Caco-2 (cell line): ENCODE measurements around the gene ATE1. TPM values are rescaled to one million over a fixed set of nuclear protein-coding genes. Genes with fewer than 3 reads are reported as not detected.

Source experiments
- BruUV-seq: library from RNA; stranded (reverse); fragments of 400-500 nt; replicated peaks from 2 replicates; lab custom pipeline; 2021; lab: Mats Ljungman, UMichigan
- CTCF ChIA-PET: fragments of 300-600 bp; sonication (Branson Sonifier 250); formaldehyde crosslinking; loops from one replicate; lab custom pipeline; 2022; ENCODE audit warnings: antibody characterized with exemption; lab: Charles Lee
- POLR2A ChIA-PET: fragments of 300-600 bp; sonication (Branson Sonifier 250); formaldehyde crosslinking; loops from one replicate; lab custom pipeline; 2022; ENCODE audit warnings: antibody characterized with exemption; lab: Charles Lee
- DNase-seq, 2 experiments: peaks; one replicate each; pipeline versions ENCODE4 v3.0.0 to v3.0.0-alpha.2; 2020 to 2022
- H3K27me3 ChIP-seq: replicated peaks from 2 replicates; pipeline ENCODE4 v1.6.0; 2011; ENCODE audit warnings: low read length; ENCODE audit not compliant: control insufficient read depth, insufficient read depth
- H3K36me3 ChIP-seq: 2 replicates; pipeline ENCODE4 v1.5.1; 2011; ENCODE audit warnings: low read length; ENCODE audit not compliant: control insufficient read depth, insufficient read depth
- H3K4me1 ChIP-seq: fragments of 250-450 bp; sonication (Bioruptor Pico); 2 replicates; pipeline ENCODE4 v1.5.1; 2020; ENCODE audit warnings: mild to moderate bottlenecking
- H3K4me3 ChIP-seq: 2 replicates; pipeline ENCODE4 v1.5.1; 2011; ENCODE audit warnings: low read depth, mild to moderate bottlenecking, control low read depth, low read length
- H3K9me3 ChIP-seq: fragments of 250-450 bp; sonication (Bioruptor Pico); 2 replicates; pipeline ENCODE4 v1.5.1; 2020; ENCODE audit warnings: mild to moderate bottlenecking, moderate library complexity
- H3K27ac Mint-ChIP-seq: one replicate; pipeline ENCODE4 v1.8.0; 2022; ENCODE audit warnings: mixed read lengths; ENCODE audit not compliant: unreplicated experiment
- H3K27me3 Mint-ChIP-seq: one replicate; pipeline ENCODE4 v1.8.0; 2022; ENCODE audit warnings: mixed read lengths; ENCODE audit not compliant: insufficient read depth, unreplicated experiment
- H3K36me3 Mint-ChIP-seq: one replicate; pipeline ENCODE4 v1.8.0; 2022; ENCODE audit warnings: mild to moderate bottlenecking, mixed read lengths; ENCODE audit not compliant: insufficient read depth, unreplicated experiment
- H3K4me1 Mint-ChIP-seq: one replicate; pipeline ENCODE4 v1.8.0; 2022; ENCODE audit warnings: low read depth, mixed read lengths; ENCODE audit not compliant: unreplicated experiment
- H3K4me3 Mint-ChIP-seq: one replicate; pipeline ENCODE4 v1.8.0; 2022; ENCODE audit warnings: mild to moderate bottlenecking, moderate library complexity, mixed read lengths; ENCODE audit not compliant: unreplicated experiment
- H3K9me3 Mint-ChIP-seq: one replicate; pipeline ENCODE4 v1.8.0; 2022; ENCODE audit warnings: mixed read lengths; ENCODE audit not compliant: unreplicated experiment
- intact Hi-C: fragments of 100-400 bp; cut with micrococcal nuclease; formaldehyde crosslinking; loops from one replicate; pipeline ENCODE4 v1.10.0; 2022; ENCODE audit not compliant: unreplicated experiment
- total RNA-seq: library from RNA; stranded (reverse); gene quantifications from 2 replicates; pipeline ENCODE4 v1.2.3, GENCODE V29; 2022
- TF ChIP-seq, protein P1 (sequence below), 2 experiments: fragments of 200-600 bp in 1 of 2; IDR thresholded peaks; 1 replicate in 1 of 2; 2 replicates in 1 of 2; pipeline versions ENCODE4 v1.5.1 to v1.8.0; 2011 to 2022; ENCODE audit warnings: antibody characterized with exemption in 1 of 2, control low read depth in 1 of 2, inconsistent platforms in 1 of 2, low read depth in 1 of 2, low read length in 1 of 2, mild to moderate bottlenecking in 1 of 2, moderate library complexity in 1 of 2; ENCODE audit not compliant: insufficient read depth in 1 of 2, severe bottlenecking in 1 of 2, unreplicated experiment in 1 of 2

Gene ATE1
- total RNA-seq, 1 experiment from 2014 or later: 75.2 TPM

DNA sequence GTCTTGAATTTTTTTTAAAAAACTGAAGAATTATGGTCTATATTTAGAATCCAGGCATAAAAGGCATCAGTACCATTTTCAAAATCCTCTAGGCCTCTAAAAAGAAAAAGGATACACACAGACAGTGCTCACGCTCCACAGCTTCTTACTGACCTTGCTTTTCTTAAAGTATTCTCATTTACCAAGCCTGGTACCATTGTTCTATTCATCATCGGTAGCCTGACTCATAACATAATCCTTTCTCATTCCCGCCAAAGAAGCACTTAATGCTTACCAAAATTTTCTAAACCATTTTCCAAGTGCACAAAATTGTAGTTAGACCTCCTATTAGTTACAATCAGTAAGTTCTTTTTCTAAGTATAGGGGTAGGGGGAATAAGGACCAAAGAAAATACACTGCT is 54.6 kb downstream of the ATE1 start:
- BruUV-seq: no TSS peak
- POLR2A ChIA-PET: no interaction called here
- Mint-ChIP-seq H3K27me3 (no peaks in the 10 kb centered on the region), H3K4me1 (no peaks in the 10 kb centered on the region), H3K4me3 (no peak overlapping the region), H3K27ac (no peak overlapping the region), H3K36me3 (peaks cover 24% of the 10 kb centered on the region), H3K9me3 (no peaks in the 10 kb centered on the region)
- CTCF ChIA-PET: no interaction called here
- intact Hi-C loops: no loop called here
- Histone ChIP-seq H3K27me3 (no peaks in the 10 kb centered on the region), H3K36me3 (peaks cover 4% of the 10 kb centered on the region), H3K4me3 (no peak overlapping the region), H3K4me1 (no peaks in the 10 kb centered on the region), H3K9me3 (no peaks in the 10 kb centered on the region)
- TF ChIP-seq, protein P1, sequence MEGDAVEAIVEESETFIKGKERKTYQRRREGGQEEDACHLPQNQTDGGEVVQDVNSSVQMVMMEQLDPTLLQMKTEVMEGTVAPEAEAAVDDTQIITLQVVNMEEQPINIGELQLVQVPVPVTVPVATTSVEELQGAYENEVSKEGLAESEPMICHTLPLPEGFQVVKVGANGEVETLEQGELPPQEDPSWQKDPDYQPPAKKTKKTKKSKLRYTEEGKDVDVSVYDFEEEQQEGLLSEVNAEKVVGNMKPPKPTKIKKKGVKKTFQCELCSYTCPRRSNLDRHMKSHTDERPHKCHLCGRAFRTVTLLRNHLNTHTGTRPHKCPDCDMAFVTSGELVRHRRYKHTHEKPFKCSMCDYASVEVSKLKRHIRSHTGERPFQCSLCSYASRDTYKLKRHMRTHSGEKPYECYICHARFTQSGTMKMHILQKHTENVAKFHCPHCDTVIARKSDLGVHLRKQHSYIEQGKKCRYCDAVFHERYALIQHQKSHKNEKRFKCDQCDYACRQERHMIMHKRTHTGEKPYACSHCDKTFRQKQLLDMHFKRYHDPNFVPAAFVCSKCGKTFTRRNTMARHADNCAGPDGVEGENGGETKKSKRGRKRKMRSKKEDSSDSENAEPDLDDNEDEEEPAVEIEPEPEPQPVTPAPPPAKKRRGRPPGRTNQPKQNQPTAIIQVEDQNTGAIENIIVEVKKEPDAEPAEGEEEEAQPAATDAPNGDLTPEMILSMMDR (IDR thresholded peaks at IDR 0.05; ENCODE audit: insufficient read depth in 1 of 2, low read depth in 1 of 2, low read length in 1 of 2, severe bottlenecking in 1 of 2, unreplicated experiment in 1 of 2): no peak
- DNase-seq: no peak

DNA sequence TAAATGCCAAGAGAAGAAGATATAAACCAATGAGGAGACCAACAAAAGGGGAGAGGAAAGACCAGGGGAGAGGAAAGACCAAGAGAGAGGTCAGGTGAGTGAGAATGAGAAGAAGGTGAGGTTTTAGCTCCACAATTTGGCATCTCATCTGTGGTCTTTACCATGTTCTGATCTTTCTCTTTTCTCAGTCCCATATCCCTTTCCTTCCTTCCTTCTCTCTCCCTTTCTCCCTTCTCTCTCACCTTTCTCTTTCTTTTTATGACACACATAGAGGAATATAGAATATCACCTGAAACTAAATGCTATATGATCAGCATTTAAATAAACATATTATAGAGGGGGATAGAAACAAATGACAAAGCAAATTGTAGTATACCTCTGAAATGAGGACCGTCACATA is 57.4 kb downstream of the ATE1 start:
- intact Hi-C loops: no loop called here
- H3K4me3 ChIP-seq: no peak overlapping the region
- Mint-ChIP-seq H3K27me3 (no peaks in the 10 kb centered on the region), H3K4me3 (no peak overlapping the region), H3K9me3 (no peaks in the 10 kb centered on the region), H3K27ac (no peak overlapping the region), H3K36me3 (peaks cover 16% of the 10 kb centered on the region), H3K4me1 (no peaks in the 10 kb centered on the region)
- peaks cover 3% of the 10 kb centered on the region; the same call in 1 of the 2 replicates for H3K36me3 ChIP-seq
- H3K9me3 ChIP-seq: no peaks in the 10 kb centered on the region
- DNase-seq: no peak
- no TSS peak for BruUV-seq
- CTCF ChIA-PET: no interaction called here
- H3K27me3 ChIP-seq: no peaks in the 10 kb centered on the region
- no peaks in the 10 kb centered on the region for H3K4me1 ChIP-seq
- POLR2A ChIA-PET: no interaction called here
- TF ChIP-seq, protein P1 (IDR thresholded peaks at IDR 0.05; ENCODE audit: insufficient read depth in 1 of 2, low read depth in 1 of 2, low read length in 1 of 2, severe bottlenecking in 1 of 2, unreplicated experiment in 1 of 2): no peak

DNA sequence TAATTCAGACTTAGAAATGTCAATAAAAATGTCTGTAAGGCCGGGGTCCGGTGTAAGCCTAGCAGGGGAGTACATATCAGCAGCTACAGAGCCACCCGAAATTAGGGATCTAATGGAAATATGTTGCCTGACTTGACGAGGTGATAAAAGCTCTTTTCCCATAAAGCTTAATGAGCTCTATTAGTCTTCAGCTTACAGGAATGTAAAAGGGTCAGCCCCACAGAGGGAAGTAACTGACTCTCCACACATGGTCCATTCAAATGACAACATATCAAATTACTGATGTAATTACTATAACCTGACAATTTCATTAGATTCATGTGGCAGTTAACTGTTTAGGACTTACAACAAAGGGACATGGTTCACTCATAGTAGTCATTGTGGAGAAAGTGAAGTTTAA is 62.3 kb downstream of the ATE1 start:
- Histone ChIP-seq H3K4me1 (no peaks in the 10 kb centered on the region), H3K4me3 (no peak overlapping the region), H3K9me3 (no peaks in the 10 kb centered on the region), H3K36me3 (peaks cover 10% of the 10 kb centered on the region), H3K27me3 (no peaks in the 10 kb centered on the region)
- no TSS peak for BruUV-seq
- no peaks in the 10 kb centered on the region for H3K4me1 Mint-ChIP-seq
- peaks cover 37% of the 10 kb centered on the region for H3K36me3 Mint-ChIP-seq
- H3K4me3 Mint-ChIP-seq: no peak overlapping the region
- no peak for DNase-seq
- no peaks in the 10 kb centered on the region for H3K9me3 Mint-ChIP-seq
- H3K27ac Mint-ChIP-seq: no peak overlapping the region
- intact Hi-C loops: no loop called here
- TF ChIP-seq, protein P1 (IDR thresholded peaks at IDR 0.05; ENCODE audit: insufficient read depth in 1 of 2, low read depth in 1 of 2, low read length in 1 of 2, severe bottlenecking in 1 of 2, unreplicated experiment in 1 of 2): no peak
- ChIA-PET POLR2A (no interaction called here), CTCF (interaction anchor here (1.3 kb wide), 1 partner anchor 11 kb away, joined by 6 read pairs; no protein-coding TSS in a partner anchor)
- no peaks in the 10 kb centered on the region for H3K27me3 Mint-ChIP-seq
